ENCODE results near the gene SPINT4. TPM values are rescaled to one million over a fixed set of nuclear protein-coding genes. Genes with fewer than 3 reads are reported as not detected.

The SPINT4 gene
- total RNA-seq = not detected in 2 replicates
- not detected in 2 replicates for polyA plus RNA-seq
- not detected in 2 replicates for polyA plus RNA-seq (2012)
- not detected in 2 replicates for polyA minus RNA-seq (ENCODE audit: low replicate concordance)

- Histone ChIP-seq H3K27me3 (ENCODE audit: control insufficient read depth, insufficient read depth, low read length) (no peaks in the 10 kb centered on the region), H3K4me2 (ENCODE audit: extremely low read depth, insufficient read depth, low read length) (no peak within 1 kb of the TSS), H3K4me1 (ENCODE audit: control insufficient read depth, extremely low read depth, insufficient read depth, low read length) (no peaks in the 10 kb centered on the region), H3K36me3 (ENCODE audit: control insufficient read depth, insufficient read depth, low read length) (no peaks in the 10 kb centered on the region), H3K27ac (ENCODE audit: insufficient read depth, low read length) (no peak within 1 kb of the TSS), H3K4me3 (replicated peaks in 1 of 4; ENCODE audit: control extremely low read depth in 1 of 4, insufficient read depth in 1 of 4, low read depth in 3 of 4, low read length in 4 of 4) (no peak within 1 kb of the TSS), H2AFZ (ENCODE audit: low read length) (no peak within 1 kb of the TSS), H3K9ac (ENCODE audit: insufficient read depth, low read length) (no peak within 1 kb of the TSS), H3K79me2 (ENCODE audit: control insufficient read depth, insufficient read depth, low read length) (no peaks in the 10 kb centered on the region), H4K20me1 (ENCODE audit: control insufficient read depth, extremely low read depth, insufficient read depth, low read length) (no peaks in the 10 kb centered on the region), H3K9me3 (ENCODE audit: control insufficient read depth, insufficient read depth, low read depth, low read length) (no peaks in the 10 kb centered on the region)
- DNase-seq (ENCODE audit: low read depth in 2 of 2) = no peak
- TF ChIP-seq, protein P1, sequence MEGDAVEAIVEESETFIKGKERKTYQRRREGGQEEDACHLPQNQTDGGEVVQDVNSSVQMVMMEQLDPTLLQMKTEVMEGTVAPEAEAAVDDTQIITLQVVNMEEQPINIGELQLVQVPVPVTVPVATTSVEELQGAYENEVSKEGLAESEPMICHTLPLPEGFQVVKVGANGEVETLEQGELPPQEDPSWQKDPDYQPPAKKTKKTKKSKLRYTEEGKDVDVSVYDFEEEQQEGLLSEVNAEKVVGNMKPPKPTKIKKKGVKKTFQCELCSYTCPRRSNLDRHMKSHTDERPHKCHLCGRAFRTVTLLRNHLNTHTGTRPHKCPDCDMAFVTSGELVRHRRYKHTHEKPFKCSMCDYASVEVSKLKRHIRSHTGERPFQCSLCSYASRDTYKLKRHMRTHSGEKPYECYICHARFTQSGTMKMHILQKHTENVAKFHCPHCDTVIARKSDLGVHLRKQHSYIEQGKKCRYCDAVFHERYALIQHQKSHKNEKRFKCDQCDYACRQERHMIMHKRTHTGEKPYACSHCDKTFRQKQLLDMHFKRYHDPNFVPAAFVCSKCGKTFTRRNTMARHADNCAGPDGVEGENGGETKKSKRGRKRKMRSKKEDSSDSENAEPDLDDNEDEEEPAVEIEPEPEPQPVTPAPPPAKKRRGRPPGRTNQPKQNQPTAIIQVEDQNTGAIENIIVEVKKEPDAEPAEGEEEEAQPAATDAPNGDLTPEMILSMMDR (conservative IDR thresholded peaks at IDR 0.05 in 1 of 2, IDR thresholded peaks at IDR 0.05 in 1 of 2; ENCODE audit: low read depth in 1 of 2, low read length in 2 of 2) = no peak
- TF ChIP-seq EZH2 (IDR thresholded peaks at IDR 0.05; ENCODE audit: low read length, missing control alignments) = no peak
These were observed at the start of gene SPINT4 for GRCh38 chr20:45722047-45722446. Gene SPINT4 (plus strand): TSS chr20:45722347. CDS start chr20:45722368, 21 bp downstream.

GRCh38 chr20:45672765-45673164, 49.4 kb upstream of the SPINT4 start:
- Histone ChIP-seq H3K4me2 (ENCODE audit: extremely low read depth, insufficient read depth, low read length) (no peak overlapping the region), H3K9ac (ENCODE audit: insufficient read depth, low read length) (no peak overlapping the region), H2AFZ (ENCODE audit: low read length) (no peak overlapping the region), H3K4me3 (replicated peaks in 1 of 4; ENCODE audit: control extremely low read depth in 1 of 4, insufficient read depth in 1 of 4, low read depth in 3 of 4, low read length in 4 of 4) (no peak overlapping the region), H3K27me3 (ENCODE audit: control insufficient read depth, insufficient read depth, low read length) (no peaks in the 10 kb centered on the region), H4K20me1 (ENCODE audit: control insufficient read depth, extremely low read depth, insufficient read depth, low read length) (no peaks in the 10 kb centered on the region), H3K4me1 (ENCODE audit: control insufficient read depth, extremely low read depth, insufficient read depth, low read length) (no peaks in the 10 kb centered on the region), H3K36me3 (ENCODE audit: control insufficient read depth, insufficient read depth, low read length) (no peaks in the 10 kb centered on the region), H3K27ac (ENCODE audit: insufficient read depth, low read length) (no peak overlapping the region), H3K79me2 (ENCODE audit: control insufficient read depth, insufficient read depth, low read length) (no peaks in the 10 kb centered on the region), H3K9me3 (ENCODE audit: control insufficient read depth, insufficient read depth, low read depth, low read length) (no peaks in the 10 kb centered on the region)
- no peak for TF ChIP-seq EZH2 (IDR thresholded peaks at IDR 0.05; ENCODE audit: low read length, missing control alignments)
- TF ChIP-seq, protein P1 (conservative IDR thresholded peaks at IDR 0.05 in 1 of 2, IDR thresholded peaks at IDR 0.05 in 1 of 2; ENCODE audit: low read depth in 1 of 2, low read length in 2 of 2) = no peak
- no peak for DNase-seq (ENCODE audit: low read depth in 2 of 2)

DNA sequence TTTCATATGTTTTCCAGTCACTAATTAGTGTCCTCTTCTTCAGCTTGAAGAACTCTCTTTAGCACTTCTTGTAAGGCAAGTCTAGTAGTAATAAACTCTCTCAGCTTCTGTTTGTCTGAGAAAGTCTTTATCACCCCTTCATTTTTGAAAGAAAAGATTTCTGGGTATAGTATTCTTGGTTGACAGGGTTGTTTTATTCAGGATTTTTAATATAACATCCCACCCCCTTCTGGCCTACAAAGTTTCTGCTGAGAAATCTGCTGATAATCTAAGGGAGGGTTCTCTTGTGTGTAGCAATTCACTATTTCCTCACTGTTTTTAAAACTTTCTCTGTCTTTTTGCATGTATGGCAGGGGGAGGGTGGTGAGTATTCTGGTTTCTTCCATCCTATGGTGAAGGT, 42.5 kb upstream of the SPINT4 start:
- H2AFZ ChIP-seq (ENCODE audit: low read length) = no peak overlapping the region
- H3K27me3 ChIP-seq (ENCODE audit: control insufficient read depth, insufficient read depth, low read length) = no peaks in the 10 kb centered on the region
- no peak overlapping the region for H3K4me2 ChIP-seq (ENCODE audit: extremely low read depth, insufficient read depth, low read length)
- no peaks in the 10 kb centered on the region for H4K20me1 ChIP-seq (ENCODE audit: control insufficient read depth, extremely low read depth, insufficient read depth, low read length)
- H3K9me3 ChIP-seq (ENCODE audit: control insufficient read depth, insufficient read depth, low read depth, low read length) = no peaks in the 10 kb centered on the region
- H3K27ac ChIP-seq (ENCODE audit: insufficient read depth, low read length) = no peak overlapping the region
- TF ChIP-seq, protein P1 (conservative IDR thresholded peaks at IDR 0.05 in 1 of 2, IDR thresholded peaks at IDR 0.05 in 1 of 2; ENCODE audit: low read depth in 1 of 2, low read length in 2 of 2) = no peak
- TF ChIP-seq EZH2 (IDR thresholded peaks at IDR 0.05; ENCODE audit: low read length, missing control alignments) = no peak
- H3K9ac ChIP-seq (ENCODE audit: insufficient read depth, low read length) = no peak overlapping the region
- no peak overlapping the region for H3K4me3 ChIP-seq (replicated peaks in 1 of 4; ENCODE audit: control extremely low read depth in 1 of 4, insufficient read depth in 1 of 4, low read depth in 3 of 4, low read length in 4 of 4)
- H3K4me1 ChIP-seq (ENCODE audit: control insufficient read depth, extremely low read depth, insufficient read depth, low read length) = no peaks in the 10 kb centered on the region
- no peak for DNase-seq (ENCODE audit: low read depth in 2 of 2)
- no peaks in the 10 kb centered on the region for H3K36me3 ChIP-seq (ENCODE audit: control insufficient read depth, insufficient read depth, low read length)
- H3K79me2 ChIP-seq (ENCODE audit: control insufficient read depth, insufficient read depth, low read length) = no peaks in the 10 kb centered on the region

Data from fibroblast of lung (primary cell).